Aorta (tissue), 5 donors: ENCODE results near the gene RACGAP1. TPM values are rescaled to one million over a fixed set of nuclear protein-coding genes. Genes with fewer than 3 reads are reported as not detected.
A peak's percentile ranks its signal among the peaks of the same experiment; 100 is the strongest.
"Not testable (repeated sequence)": the region's sequence is repeated elsewhere in the genome, so short reads cannot be mapped to it uniquely, and the experiment has no call there.

Experiments used
- ATAC-seq: fragments of 200-7000 bp; cut with Tn5 transposase; one replicate; pipeline ENCODE4 v1.9.1; 2022; ENCODE audit warnings: moderate library complexity; ENCODE audit not compliant: low FRiP score
- DNase-seq, 2 donors: peaks; one replicate each; pipeline ENCODE4 v3.0.0-alpha.2; 2020
- H3K27ac ChIP-seq, 2 donors: one replicate each; pipeline ENCODE4 v1.5.1; 2013; ENCODE audit warnings: low read length in 2 of 2, mild to moderate bottlenecking in 2 of 2, moderate library complexity in 2 of 2, control low read depth in 1 of 2, inconsistent platforms in 1 of 2, low read depth in 1 of 2
- H3K27me3 ChIP-seq, 2 donors: one replicate each; pipeline ENCODE4 v1.6.1; 2013; ENCODE audit warnings: control low read depth in 1 of 2, low read length in 1 of 2, mild to moderate bottlenecking in 1 of 2, moderate library complexity in 1 of 2; ENCODE audit not compliant: insufficient read depth in 2 of 2, control insufficient read depth in 1 of 2
- H3K36me3 ChIP-seq, 2 donors: one replicate each; pipeline ENCODE4 v1.6.1; 2013; ENCODE audit warnings: control low read depth in 1 of 2, low read length in 1 of 2, mild to moderate bottlenecking in 1 of 2; ENCODE audit not compliant: insufficient read depth in 2 of 2, control insufficient read depth in 1 of 2
- H3K4me1 ChIP-seq, 2 donors: one replicate each; pipeline ENCODE4 v1.6.1; 2013; ENCODE audit warnings: low read length in 2 of 2, control low read depth in 1 of 2, mild to moderate bottlenecking in 1 of 2, moderate library complexity in 1 of 2; ENCODE audit not compliant: insufficient read depth in 2 of 2, control insufficient read depth in 1 of 2
- H3K4me3 ChIP-seq, 2 donors: one replicate each; pipeline ENCODE4 v1.5.1; 2013; ENCODE audit warnings: low read length in 2 of 2, control low read depth in 1 of 2, mild to moderate bottlenecking in 1 of 2
- H3K9me3 ChIP-seq: one replicate; pipeline ENCODE4 v1.6.1; 2013; ENCODE audit warnings: mild to moderate bottlenecking, low read length; ENCODE audit not compliant: control insufficient read depth
- WGBS, 2 donors: extraction: QIAGEN DNeasy Blood & Tissue Kit; methylation state at CpG; one replicate each; pipeline ENCODE4 v1.1.7; 2013; 5-methylcytosine and 5-hydroxymethylcytosine counted together
- intact Hi-C, 2 donors: fragments of 100-400 bp; cut with DNase I; formaldehyde crosslinking; loops; one replicate each; pipeline versions ENCODE4 v1.14.2 to v1.15.0; 2022
- polyA plus RNA-seq, 2 donors: library from polyadenylated mRNA; stranded (reverse); fragments of 200-250 nt; gene quantifications; one replicate each; pipeline ENCODE4 v1.2.3, GENCODE V29; 2013
- total RNA-seq, 2 donors: library from RNA; stranded (reverse); fragmentation: NEBNext Ultra II Directional; extraction: Animal tissue kit (Norgen Biotek cat#: 25700); gene quantifications; one replicate each; pipeline ENCODE4 v1.2.1, GENCODE V29; 2021
- donor health status: healthy with polysubstance abuse.
- donor health status: Bipolar disorder and iron deficiency.
- donor health status: DM: no; HTN: no; CAD: no.
- donor health status: DM: no; HTN: no; CAD: no.
- donor health status: DM: yes; HTN: yes; CAD: no.

The RACGAP1 gene
- total and polyA plus RNA-seq, 4 donors, result 4.6 to 10.1 (median 8.0) TPM

DNA sequence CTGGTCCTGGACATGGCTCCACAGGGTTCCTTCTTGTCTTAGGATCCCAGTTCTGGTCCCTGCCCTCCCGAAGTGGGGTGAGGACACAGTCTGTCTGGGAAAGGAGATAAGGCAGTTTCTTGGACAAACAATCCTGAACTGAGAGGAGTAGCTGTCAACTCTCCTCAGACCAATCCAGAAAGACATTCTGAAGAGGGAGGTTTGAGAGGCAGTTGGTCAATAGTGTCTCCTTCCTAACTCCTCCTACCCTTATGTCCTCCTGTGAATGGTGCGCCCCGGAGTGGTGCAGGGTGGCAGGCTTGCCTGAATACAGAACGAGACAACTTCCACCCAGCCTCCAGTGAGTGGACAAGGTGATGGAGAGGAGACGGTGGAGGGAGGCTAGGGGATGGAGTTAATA lies 16.7 kb upstream of the RACGAP1 start:
- no peak overlapping the region for H3K27ac ChIP-seq
- H3K36me3 ChIP-seq, result no peaks in the 10 kb centered on the region
- DNase-seq (no peak), ATAC-seq (no peak)
- WGBS, 2 donors, result 87 to 91% methylated on average over 5 of the region's 5 CpGs
- H3K27me3 ChIP-seq, result no peaks in the 10 kb centered on the region
- H3K4me3 ChIP-seq, result no peak overlapping the region
- intact Hi-C loops, result no loop called here
- no peaks in the 10 kb centered on the region for H3K4me1 ChIP-seq
- H3K9me3 ChIP-seq, result no peaks in the 10 kb centered on the region

DNA sequence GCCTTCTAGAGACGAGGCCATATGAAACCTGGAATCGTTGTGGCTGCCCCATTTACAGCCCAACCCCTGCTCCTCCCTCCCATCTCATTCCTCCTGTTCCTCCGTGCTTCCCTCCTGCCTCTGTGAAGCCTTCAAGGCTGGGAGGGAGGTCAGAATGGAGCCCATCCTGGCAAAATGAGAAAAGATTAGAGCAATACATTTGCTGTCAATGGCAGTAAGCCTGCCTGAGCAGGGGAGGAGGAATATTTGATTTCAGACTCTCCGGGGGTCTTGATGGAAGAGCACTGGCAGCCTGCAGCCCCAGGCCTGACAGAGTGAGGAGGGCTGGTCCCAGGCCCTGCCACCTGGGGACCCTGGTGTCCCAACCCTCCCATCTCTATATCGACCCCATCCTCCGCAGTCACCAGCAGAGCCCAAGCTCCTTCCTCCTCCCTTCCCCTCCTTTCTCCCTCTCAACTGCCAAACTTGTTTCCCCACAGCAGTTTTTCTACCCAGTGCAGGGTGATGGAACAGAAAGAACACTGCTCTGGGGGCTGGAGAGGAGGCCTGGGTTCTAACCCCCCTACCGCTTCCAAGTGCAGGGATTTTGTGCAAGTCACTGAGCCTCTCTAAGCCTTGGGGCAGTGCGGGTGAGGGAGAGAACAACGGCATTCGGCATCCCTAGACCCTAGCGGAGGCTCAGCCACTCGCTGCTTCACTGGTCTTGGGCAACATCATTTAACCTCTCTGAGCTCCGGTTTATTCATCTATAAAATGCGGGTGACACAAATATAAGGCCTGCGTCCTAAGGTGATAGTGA lies 16.0 kb upstream of the RACGAP1 start:
- no peak overlapping the region for H3K27ac ChIP-seq
- no peak for DNase-seq
- no peaks in the 10 kb centered on the region for H3K36me3 ChIP-seq
- intact Hi-C loops, result no loop called here
- H3K4me1 ChIP-seq, result no peaks in the 10 kb centered on the region
- H3K4me3 ChIP-seq, result no peak overlapping the region
- WGBS, 2 donors, result 92 to 93% methylated on average over 15 of the region's 15 CpGs
- H3K9me3 ChIP-seq, result no peaks in the 10 kb centered on the region
- no peaks in the 10 kb centered on the region for H3K27me3 ChIP-seq
- ATAC-seq, result no peak

DNA sequence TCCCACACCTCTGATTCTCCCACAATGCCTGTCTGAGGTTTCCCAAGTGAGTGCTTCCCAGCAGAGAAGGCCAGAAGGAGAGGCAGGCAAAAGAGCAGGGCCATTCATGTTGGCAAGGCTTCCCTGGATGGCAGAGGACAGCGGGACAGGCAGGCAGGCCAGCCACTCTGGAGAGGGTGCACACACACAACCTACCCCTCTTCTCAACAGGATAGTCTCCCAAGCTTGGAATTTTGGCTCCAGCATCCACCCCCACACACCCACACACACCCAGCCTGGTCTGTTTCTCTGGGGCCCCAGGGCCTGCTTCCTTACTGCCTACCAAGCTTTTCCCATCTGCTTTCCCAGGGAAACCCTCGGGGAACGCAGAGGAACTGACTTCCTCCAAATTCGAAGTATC lies 15.4 kb upstream of the RACGAP1 start:
- Histone ChIP-seq H3K4me1 (no peaks in the 10 kb centered on the region), H3K36me3 (no peaks in the 10 kb centered on the region), H3K27ac (no peak overlapping the region), H3K4me3 (no peak overlapping the region), H3K27me3 (no peaks in the 10 kb centered on the region), H3K9me3 (no peaks in the 10 kb centered on the region)
- 80 to 84% methylated on average over 4 of the region's 4 CpGs for WGBS, 2 donors
- intact Hi-C loops, result no loop called here
- ATAC-seq (no peak), DNase-seq (no peak)

DNA sequence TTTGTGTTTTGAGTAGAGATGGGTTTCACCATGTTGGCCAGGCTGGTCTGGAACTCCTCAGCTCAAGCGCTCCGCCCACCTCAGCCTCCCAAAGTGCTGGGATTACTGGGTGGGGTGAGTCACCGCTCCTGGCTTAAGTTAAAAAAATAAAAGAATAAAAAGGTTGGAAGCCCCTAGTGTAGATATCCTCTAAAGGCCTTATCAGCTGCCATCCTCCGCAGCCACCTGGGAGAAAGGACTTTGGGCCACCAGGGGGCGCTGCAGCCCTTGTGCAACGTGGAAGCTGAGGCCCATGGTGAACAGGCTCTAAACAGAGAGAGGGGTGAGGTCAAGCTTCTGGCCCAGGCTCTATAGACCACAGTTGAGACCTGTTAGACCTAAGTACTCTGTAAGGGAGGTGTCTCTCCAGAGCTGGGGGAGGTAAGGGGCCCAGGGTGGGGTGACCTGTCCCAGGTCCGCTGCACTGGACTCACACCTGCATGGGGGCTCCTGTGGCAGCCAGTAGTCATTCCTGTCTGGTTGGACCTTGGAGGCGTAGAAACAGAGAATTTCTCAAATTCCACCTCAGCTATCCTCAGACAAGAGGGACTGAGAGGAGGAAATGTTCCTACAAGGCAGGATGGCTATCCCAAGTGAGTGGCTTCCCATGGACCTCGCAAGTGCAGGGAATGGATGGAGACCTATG lies 14.0 kb upstream of the RACGAP1 start:
- no peaks in the 10 kb centered on the region for H3K36me3 ChIP-seq
- WGBS, 2 donors, result 54 to 57% methylated on average over 9 of the region's 9 CpGs

DNA sequence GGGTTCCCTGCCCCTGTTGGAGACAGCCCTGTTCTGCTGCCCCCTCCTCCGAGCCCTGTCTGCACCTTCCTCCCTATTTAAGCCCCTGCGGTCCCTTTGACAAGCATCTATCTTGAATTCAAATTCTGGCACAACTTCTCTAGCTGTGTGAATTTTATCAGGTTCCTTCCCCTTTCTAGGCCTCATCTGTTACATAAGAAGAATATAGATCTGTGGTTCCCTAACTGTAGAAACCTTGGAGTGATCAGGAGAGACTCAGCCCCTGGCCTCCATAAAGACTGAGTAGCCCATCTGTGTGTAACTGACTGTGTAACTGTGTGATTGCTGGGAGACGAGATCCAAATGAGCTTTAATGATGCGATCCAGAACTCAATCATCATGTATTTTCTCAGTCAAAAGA lies 13.0 kb upstream of the RACGAP1 start:
- no peak for DNase-seq
- 92 to 94% methylated on average over 4 of the region's 4 CpGs for WGBS, 2 donors
- intact Hi-C loops, result no loop called here
- H3K36me3 ChIP-seq, result no peaks in the 10 kb centered on the region
- ATAC-seq, result no peak
- H3K9me3 ChIP-seq, result no peaks in the 10 kb centered on the region
- H3K27ac ChIP-seq, result no peak overlapping the region
- H3K4me3 ChIP-seq, result no peak overlapping the region
- no peaks in the 10 kb centered on the region for H3K27me3 ChIP-seq
- no peaks in the 10 kb centered on the region for H3K4me1 ChIP-seq

More for the DNA sequence above, 14.0 kb upstream of the RACGAP1 start:
- Histone ChIP-seq H3K4me1 (no peaks in the 10 kb centered on the region), H3K9me3 (no peaks in the 10 kb centered on the region), H3K4me3 (no peak overlapping the region), H3K27ac (no peak overlapping the region), H3K27me3 (no peaks in the 10 kb centered on the region)
- DNase-seq (peak; percentile 89 to 96), ATAC-seq (peak; percentile 86)
- intact Hi-C loops, result no loop called here

DNA sequence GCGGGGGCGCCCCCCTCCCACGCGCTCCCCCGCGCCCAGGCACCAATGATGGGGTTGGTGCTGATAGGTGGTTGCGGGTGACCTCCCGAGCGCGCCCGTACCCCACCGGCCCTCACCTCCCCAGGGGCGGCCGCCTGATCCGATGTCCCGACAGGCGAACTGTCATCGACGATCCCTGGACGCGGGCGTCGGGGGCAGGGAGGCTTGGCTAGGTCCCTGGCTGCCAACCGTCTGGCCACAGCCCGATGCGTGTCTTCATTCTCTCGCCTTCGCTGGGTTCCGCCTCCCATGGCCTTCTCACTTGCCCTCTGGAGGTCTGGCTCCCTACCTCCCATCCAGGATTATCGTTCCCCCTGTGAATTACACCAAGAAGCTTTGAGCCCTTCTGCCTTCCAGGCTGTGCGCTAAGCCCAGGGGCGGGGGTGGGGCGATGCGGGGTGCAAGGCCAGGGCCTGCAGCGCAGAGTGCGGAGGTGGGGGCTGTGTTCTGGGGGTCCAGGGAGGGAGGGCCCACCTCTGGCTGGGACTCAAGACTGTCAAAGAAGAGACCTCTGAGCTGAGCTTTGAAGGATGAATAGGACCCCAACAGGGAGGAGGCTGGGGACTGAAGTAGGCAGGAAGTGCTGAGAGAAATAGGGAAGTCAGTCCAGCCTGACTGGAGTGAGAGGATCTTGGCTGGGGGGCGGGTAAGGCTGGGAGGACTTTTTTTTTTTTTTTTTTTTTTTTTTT lies 7.7 kb upstream of the RACGAP1 start:
- 12 to 16% methylated on average over 29 to 37 of the region's 37 CpGs for WGBS, 2 donors
- DNase-seq (peak; percentile 58 to 74), ATAC-seq (peak; percentile 50)
- intact Hi-C loops, result no loop called here
- Histone ChIP-seq H3K27me3 (no peaks in the 10 kb centered on the region), H3K4me1 (no peaks in the 10 kb centered on the region), H3K9me3 (no peaks in the 10 kb centered on the region), H3K36me3 (no peaks in the 10 kb centered on the region), H3K4me3 (no peak overlapping the region), H3K27ac (no peak overlapping the region)

DNA sequence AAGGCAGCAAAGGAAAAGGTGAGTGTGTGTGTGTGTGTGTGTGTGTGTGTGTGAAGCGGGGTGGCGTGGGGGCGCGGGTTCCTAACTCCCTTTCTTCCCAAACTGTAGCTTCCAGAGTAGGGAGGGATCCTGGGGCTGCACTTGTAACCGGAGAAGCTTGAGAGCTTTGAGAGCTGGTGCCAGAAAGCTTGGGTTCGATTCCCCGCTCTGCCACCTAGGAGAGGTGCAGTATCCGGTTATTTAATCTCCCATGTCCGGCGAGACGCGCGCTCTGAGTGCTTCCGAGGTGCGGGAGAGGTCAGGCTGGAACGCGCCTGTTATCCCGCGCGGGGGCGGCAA lies 7.2 kb upstream of the RACGAP1 start:
- Histone ChIP-seq H3K9me3 (no peaks in the 10 kb centered on the region), H3K27ac (no peak overlapping the region), H3K4me1 (no peaks in the 10 kb centered on the region), H3K27me3 (no peaks in the 10 kb centered on the region), H3K4me3 (no peak overlapping the region), H3K36me3 (no peaks in the 10 kb centered on the region)
- 19 to 21% methylated on average over 20 to 21 of the region's 21 CpGs for WGBS, 2 donors
- intact Hi-C loops, result no loop called here
- no peak for DNase-seq
- peak; percentile 11 for ATAC-seq

DNA sequence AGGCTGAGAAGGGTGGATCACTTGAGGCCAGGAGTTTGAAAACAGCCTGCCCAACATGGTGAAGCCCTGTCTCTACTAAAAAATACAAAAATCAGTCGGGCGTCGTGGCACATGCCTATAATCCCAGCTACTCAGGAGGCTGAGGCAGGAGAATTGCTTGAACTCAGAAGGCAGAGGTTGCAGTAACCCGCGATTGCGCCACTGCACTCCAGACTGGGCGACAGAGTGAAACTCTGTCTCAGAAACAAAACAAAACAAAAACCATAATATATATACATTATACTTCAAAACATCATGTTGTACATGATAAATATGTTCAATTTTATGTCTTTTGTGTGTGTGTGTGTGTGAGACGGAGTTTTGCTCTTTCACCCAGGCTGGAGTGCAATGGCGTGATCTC lies 5.2 kb upstream of the RACGAP1 start:
- H3K4me3 ChIP-seq, H3K27ac ChIP-seq, H3K36me3 ChIP-seq, intact Hi-C loops, DNase-seq, ATAC-seq, H3K27me3 ChIP-seq, H3K9me3 ChIP-seq, H3K4me1 ChIP-seq: not testable (repeated sequence)
- 81 to 88% methylated on average over 9 of the region's 9 CpGs for WGBS, 2 donors
